ACC112 (cell line): ENCODE data around the gene TTLL13.
A peak's percentile ranks its signal among the peaks of the same experiment; 100 is the strongest.
"Not testable (repeated sequence)": the region's sequence is repeated elsewhere in the genome, so short reads cannot be mapped to it uniquely, and the experiment has no call there.

ENCODE experiments used
- H2AFZ ChIP-seq: fragments of 200-600 bp; sonication (generic); one replicate; pipeline ENCODE4 v1.6.0; 2017; ENCODE audit warnings: antibody characterized with exemption, low read length; ENCODE audit not compliant: unreplicated experiment
- H3K27ac ChIP-seq: fragments of 200-600 bp; sonication (generic); 2 replicates; pipeline ENCODE4 v1.5.1; 2014; ENCODE audit warnings: low read depth, mild to moderate bottlenecking, antibody characterized with exemption, low read length, moderate library complexity
- H3K27me3 ChIP-seq: fragments of 200-600 bp; sonication (generic); 2 replicates; pipeline ENCODE4 v1.6.1; 2014; ENCODE audit warnings: mild to moderate bottlenecking, antibody characterized with exemption, low read length, moderate library complexity, mixed read lengths; ENCODE audit not compliant: insufficient read depth
- H3K36me3 ChIP-seq: fragments of 200-600 bp; sonication (generic); 2 replicates; pipeline ENCODE4 v1.6.1; 2016; ENCODE audit warnings: mild to moderate bottlenecking, antibody characterized with exemption, low read length, moderate library complexity, mixed read lengths; ENCODE audit not compliant: insufficient read depth
- H3K4me1 ChIP-seq: fragments of 200-600 bp; sonication (generic); one replicate; pipeline ENCODE4 v1.6.1; 2016; ENCODE audit warnings: low read length, mixed read lengths; ENCODE audit not compliant: insufficient read depth, unreplicated experiment, control insufficient read depth
- H3K4me3 ChIP-seq: fragments of 200-600 bp; sonication (generic); 2 replicates; pipeline ENCODE4 v1.5.1; 2014; ENCODE audit warnings: mild to moderate bottlenecking, low read depth, low read length
- H3K79me2 ChIP-seq: fragments of 200-600 bp; sonication (generic); one replicate; pipeline ENCODE4 v1.6.0; 2016; ENCODE audit warnings: low read length; ENCODE audit not compliant: control insufficient read depth, unreplicated experiment, insufficient read depth

TTLL13 gene

DNA sequence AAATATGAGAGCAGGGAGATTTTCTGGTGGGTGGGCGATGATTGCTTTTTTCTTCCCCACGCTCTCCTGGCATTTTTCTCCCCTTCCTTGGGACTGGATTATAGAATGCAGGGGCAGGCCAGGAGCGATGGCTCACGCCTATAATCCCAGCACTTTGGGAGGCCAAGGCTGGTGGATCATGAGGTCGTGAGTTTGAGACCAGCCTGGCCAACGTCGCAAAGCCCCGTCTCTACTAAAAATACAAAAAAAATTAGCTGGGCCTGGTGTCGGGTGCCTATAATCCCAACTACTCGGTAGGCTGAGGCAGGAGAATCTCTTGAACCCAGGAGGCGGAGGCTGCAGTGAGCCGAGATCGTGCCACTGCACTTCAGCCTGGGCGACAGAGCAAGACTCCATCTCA is 56.0 kb downstream of the TTLL13 start:
- not testable (repeated sequence) for H3K4me1 ChIP-seq, H3K36me3 ChIP-seq, H3K27me3 ChIP-seq, H3K79me2 ChIP-seq, H2AFZ ChIP-seq, H3K4me3 ChIP-seq, H3K27ac ChIP-seq

DNA sequence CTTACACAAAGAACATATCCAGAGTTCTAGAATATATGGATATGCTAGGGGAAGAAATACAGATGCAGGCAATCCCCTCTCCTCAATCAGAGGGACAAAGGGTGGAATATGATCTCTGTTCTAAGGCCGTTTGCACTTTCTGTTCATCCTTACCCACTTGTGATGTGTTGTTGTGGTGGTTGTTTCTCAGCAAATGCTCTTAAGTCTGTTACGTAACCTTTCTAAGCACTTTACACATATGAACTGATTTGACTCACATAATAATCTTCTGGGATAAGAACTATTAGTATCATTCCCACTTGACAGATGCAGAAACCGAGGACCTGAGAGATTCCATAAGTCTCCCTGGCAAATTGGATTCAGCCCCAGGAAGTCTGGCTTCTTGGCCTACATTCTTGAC is 56.6 kb downstream of the TTLL13 start:
- Histone ChIP-seq H3K27ac (no peak overlapping the region), H3K79me2 (no peaks in the 10 kb centered on the region), H2AFZ (peak overlapping the region; percentile 56), H3K27me3 (no peaks in the 10 kb centered on the region), H3K36me3 (no peaks in the 10 kb centered on the region), H3K4me3 (no peak overlapping the region), H3K4me1 (peaks cover 4% of the 10 kb centered on the region)

DNA sequence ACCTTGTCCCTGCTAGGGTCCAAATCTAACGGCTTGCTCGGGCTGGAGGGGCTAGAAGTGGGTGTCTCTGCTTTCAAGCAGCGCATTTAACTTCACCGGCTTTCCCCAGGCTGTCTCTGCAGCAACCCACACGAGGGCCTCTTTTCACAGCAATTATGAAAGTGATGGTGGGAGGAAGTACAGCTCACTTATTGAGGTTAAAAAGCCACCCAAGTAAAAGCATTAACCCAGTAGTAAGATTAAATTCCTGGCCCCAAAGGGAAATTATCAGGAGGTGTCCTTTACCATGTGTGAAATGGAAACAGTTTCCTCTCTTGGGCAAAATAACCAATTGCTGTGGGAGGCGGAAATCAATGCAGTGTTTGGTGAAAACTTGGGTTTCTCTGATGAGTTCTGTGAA is 57.2 kb downstream of the TTLL13 start:
- no peak overlapping the region for H3K27ac ChIP-seq
- H3K4me3 ChIP-seq, result no peak overlapping the region
- peaks cover 4% of the 10 kb centered on the region for H3K4me1 ChIP-seq
- no peaks in the 10 kb centered on the region for H3K36me3 ChIP-seq
- no peak overlapping the region for H2AFZ ChIP-seq
- H3K79me2 ChIP-seq, result no peaks in the 10 kb centered on the region
- no peaks in the 10 kb centered on the region for H3K27me3 ChIP-seq

DNA sequence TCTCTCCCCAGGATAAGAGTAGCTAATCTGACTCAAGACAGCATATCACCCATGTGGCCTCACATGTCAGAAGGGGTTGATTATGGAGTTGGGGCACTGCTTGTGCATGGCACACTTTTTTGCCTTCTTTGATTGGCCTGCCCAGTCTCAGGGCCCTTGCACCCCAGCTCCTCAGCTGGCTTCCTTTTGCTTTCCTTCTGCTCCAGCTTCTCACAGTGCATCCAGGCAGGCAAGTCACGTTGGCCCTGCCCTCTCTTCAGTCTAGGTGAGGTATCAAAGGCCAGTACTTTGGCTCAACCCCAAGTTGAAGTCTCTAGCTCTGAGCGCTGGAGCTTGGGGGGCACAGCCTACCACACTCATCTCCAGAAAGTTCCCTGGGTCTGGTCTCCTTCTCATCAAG is 58.3 kb downstream of the TTLL13 start:
- no peaks in the 10 kb centered on the region for H3K27me3 ChIP-seq
- no peaks in the 10 kb centered on the region for H3K36me3 ChIP-seq
- no peaks in the 10 kb centered on the region for H3K79me2 ChIP-seq
- H3K27ac ChIP-seq, result no peak overlapping the region
- no peak overlapping the region for H3K4me3 ChIP-seq
- no peak overlapping the region for H2AFZ ChIP-seq
- H3K4me1 ChIP-seq, result peaks cover 4% of the 10 kb centered on the region

DNA sequence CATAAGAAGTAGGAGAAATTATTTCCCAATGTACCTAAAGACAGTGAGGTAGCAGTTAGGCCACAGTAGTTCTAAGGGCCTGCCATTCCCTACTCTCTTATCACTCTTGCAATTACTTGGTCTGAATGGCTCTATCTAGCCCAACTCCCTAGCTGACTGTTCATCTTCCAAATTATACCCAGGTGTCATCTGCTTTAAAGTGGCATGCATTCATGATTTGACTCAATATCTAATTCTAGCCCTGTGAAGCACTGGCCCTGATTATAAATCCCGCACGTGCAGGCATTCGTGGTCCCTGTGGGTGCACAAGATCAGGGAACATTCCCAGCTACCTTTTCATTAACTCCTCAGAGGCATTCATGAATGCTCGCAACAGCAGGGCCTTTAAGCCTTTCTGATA is 59.7 kb downstream of the TTLL13 start:
- Histone ChIP-seq H3K79me2 (no peaks in the 10 kb centered on the region), H2AFZ (no peak overlapping the region), H3K4me3 (no peak overlapping the region), H3K27me3 (no peaks in the 10 kb centered on the region), H3K4me1 (peaks cover 4% of the 10 kb centered on the region), H3K27ac (no peak overlapping the region), H3K36me3 (no peaks in the 10 kb centered on the region)
